HG03575 (cell line): ENCODE measurements around the gene MOV10L1.
"Not testable (repeated sequence)": the region's sequence is repeated elsewhere in the genome, so short reads cannot be mapped to it uniquely, and the experiment has no call there.

Source experiments
- ATAC-seq: cut with Tn5 transposase; IDR thresholded peaks from one replicate; pipeline ENCODE4 v1.9.1; 2021; ENCODE audit not compliant: unreplicated experiment, insufficient number of reproducible peaks, low FRiP score; ENCODE audit errors: extremely low read depth

The MOV10L1 gene

DNA sequence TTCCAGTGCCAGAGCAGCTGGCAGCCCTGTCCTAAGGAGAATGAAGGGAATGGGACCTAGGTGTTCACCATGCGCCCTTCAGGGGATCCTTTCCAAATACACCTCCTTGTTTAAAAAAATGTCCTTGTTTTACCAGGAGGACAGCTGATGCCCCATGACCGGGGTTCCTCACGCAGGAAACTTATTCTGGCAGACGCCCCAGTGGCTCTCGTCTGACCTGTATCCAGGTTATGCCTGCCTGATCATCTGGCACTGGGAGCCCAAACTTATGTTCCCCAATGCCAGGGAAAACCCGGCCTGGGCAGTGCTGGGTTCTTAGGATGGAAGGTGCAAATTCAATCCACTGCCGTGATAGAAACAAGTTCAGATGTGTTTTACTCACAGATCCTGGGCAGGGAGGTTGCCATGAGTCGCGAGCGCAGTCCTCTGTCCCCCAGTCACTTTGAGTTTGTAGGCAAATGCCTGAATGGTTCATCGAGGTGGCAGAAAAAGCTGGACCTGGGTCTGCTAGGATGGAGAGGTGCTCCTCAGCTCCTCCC, 31.5 kb downstream of the MOV10L1 start:
- no peak for ATAC-seq

- ATAC-seq: no peak
Observed at GRCh38 chr22:50123119-50123518, 33.3 kb downstream of the MOV10L1 start.

DNA sequence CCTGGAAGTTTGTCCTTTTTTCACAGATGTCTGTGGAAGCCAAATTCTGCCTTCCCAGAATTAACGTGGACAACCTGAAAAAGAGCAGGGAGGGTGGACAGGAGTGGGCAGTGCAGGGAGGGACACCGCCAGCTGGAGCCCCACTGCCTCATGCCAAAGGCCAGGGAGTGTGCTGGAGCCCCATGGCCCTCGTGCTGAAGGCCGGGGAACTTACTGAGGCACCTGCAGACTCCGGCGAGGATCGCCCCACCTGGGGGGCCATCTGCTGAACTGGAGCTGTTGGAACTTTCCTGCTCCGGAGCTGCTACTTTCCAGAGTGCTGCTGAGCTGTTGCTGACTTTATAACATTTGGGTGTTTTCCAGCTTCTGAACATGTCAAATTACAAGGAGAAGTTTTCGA, 35.2 kb downstream of the MOV10L1 start:
- no peak for ATAC-seq

DNA sequence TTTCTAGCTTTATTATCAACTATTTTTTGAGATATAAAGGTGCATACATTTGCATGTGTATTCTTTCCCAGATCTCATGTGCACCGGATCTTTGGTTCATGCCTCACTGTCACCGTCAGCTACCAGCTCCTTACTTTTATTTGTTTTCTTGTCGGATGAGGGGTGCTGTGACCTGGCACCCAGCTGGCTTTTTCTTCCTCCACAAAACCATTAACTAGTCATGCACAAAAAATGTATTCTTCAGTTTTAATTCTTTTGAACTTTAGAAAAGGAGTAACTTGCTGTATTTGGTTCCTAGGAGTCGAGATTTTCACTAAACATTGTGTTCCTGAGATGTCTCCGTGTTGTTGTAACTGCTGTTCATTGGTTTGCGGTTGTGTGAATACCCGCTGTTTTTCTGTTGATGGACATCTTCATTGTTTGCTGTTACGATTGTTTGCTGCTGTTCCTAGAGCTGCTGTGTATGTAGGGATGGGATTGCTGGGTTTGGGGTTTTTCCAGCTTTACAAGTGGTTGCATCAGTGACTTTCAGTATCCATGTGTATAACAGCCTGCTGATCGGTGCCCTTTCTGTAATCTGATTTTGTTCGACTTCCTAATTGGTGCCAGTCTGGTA, 39.4 kb downstream of the MOV10L1 start:
- ATAC-seq: no peak

GRCh38 chr22:50131894-50132293, 42.1 kb downstream of the MOV10L1 start:
- no peak for ATAC-seq

DNA sequence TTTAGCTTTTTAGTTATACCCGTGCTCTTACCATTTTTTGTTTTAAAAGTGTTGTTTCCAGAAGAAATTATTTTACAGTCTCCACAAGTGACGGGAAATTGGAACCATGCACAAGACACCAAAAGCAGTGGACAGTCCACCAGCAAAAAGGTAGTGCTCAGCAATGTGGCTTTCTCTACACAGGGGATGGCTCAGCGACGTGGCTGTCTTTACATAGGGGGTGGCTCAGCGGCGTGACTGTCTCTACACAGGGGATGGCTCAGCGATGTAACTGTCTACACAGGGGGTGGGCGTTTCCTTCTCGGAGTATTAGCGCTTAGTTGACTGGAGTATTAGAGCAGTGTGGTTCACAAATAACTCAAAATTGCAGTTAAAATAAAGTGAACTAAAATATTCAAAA, 44.7 kb downstream of the MOV10L1 start:
- ATAC-seq: no peak

DNA sequence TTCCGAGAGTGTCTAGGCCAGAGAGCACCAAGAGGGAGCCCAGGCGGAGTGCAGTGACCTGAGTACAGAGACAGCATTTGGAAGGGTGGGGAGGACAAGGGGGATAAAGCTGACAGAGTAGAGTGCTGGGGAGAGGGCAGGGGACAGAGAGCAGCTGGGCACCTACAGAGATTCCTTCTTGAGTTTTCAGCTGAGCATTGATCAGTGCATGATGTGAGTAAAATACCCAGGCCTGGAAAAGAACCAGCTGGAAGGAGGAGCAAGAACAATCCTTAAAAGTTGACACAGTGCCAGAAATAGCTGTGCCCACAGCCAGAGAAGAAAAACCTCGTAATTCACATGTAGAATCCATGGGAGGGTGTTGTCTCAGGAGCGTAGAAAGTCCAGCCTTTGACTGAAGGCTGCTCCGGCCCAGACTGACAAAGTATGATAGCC, 46.8 kb downstream of the MOV10L1 start:
- no peak for ATAC-seq

DNA sequence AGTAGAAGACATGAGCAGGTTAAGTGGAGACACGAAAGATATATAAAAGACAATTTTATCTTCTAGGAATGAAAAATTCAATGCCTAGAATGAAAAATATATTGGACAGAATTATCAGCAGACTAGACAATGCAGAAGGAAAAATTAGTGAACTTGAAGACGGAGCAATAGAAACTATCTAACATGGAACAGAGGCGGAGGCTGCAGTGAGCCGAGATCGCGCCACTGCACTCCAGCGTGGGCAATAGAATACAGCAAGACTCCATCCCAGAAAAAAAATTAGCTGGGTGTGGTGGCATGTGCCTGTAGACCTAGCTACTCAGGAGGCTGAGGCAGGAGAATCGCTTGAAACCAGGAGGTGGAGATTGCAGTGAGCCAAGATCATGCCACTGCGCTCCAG, 47.5 kb downstream of the MOV10L1 start:
- not testable (repeated sequence) for ATAC-seq

GRCh38 chr22:50138041-50138440, 48.2 kb downstream of the MOV10L1 start:
- no peak for ATAC-seq

GRCh38 chr22:50138988-50139387, 49.2 kb downstream of the MOV10L1 start:
- no peak for ATAC-seq

DNA sequence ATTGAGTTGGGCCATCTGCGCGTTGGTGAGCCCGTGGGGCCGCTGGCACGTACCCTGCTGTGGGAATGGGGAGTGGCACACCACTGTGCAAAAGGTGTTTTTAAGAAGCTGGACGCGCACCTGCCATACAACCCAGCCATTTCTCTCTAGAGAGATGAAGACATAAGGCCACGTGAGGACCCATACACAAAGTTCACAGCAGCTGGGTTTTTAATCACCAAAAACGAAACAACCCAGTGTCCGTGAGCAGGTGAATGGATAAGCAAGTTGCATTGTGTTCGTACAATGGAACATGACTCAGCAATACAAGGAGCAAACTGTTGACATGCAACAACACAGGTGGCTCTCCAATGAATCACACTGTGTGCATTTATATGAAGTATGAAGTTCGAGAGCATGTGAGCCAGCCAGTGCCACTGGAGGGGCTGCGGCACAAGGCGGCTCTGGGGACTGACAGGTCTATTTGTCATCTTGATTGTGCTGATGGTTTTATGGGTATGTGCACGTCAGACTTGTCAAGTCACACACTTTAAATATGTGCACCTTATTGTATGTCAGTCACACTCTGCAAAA, 50.1 kb downstream of the MOV10L1 start:
- ATAC-seq: no peak

GRCh38 chr22:50140615-50141014, 50.8 kb downstream of the MOV10L1 start:
- no peak for ATAC-seq

DNA sequence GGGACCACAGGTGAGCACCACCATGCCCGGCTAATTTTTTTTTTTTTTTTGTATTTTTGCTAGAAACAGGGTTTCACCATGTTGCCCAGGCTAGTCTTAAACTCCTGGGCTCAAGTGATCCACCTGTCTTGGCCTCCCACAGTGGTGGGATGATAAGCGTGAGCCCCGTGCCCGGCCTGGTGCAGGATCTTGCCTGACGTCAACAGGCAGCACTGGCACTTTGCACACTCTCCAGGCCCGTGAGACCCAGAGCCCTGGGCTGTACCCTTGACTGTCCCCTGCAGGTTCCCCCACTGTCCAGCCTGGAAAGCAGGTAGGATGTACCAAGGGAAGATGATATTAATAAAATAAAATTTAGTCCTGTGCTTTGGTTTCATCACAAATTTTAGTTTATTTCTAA, 51.7 kb downstream of the MOV10L1 start:
- no peak for ATAC-seq

- no peak for ATAC-seq
Observed at GRCh38 chr22:50141891-50142363, 52.1 kb downstream of the MOV10L1 start.

DNA sequence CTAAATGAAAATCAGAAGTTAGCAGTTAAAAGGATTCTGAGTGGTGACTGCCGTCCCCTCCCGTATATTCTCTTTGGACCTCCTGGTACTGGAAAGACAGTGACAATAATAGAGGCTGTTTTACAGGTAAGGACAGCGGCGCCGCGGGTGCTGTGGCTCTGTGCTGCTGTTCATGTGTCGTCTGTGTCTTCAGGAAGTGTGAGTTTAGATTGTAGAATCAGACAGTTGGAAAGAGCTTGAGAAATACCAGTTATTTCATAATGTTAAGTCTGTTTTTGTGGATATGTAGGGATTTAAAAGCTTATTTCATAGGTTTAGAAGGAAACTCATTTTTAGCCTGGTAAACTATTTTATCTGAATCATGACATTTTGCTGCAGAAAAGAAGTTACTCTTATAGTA, 53.3 kb downstream of the MOV10L1 start:
- ATAC-seq: no peak

DNA sequence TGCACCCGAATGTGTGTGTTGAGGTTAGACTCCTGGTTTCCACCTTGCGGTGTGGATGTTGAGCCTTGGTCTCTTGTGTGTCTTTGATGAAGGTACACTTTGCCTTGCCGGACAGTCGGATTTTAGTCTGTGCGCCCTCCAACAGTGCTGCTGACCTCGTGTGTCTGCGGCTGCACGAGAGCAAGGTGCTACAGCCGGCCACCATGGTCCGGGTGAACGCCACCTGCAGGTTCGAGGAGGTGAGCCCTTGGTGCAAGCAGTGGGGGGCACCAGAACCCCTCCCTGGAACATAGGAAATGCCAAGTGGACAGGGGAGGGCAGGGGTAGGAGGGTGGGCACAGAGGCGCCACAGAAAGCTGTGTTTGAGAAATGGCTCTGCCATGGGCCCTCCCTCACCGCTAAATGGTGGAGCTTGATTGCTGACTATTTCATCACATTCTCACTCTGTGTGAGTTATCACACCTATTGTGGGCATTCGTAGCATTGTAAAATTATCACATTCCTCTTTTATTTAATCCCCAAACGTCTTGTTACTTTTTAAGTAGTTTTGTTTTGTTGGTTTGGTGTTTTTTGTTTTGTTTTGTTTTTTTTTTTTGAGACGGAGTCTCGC, 54.3 kb downstream of the MOV10L1 start:
- no peak for ATAC-seq

DNA sequence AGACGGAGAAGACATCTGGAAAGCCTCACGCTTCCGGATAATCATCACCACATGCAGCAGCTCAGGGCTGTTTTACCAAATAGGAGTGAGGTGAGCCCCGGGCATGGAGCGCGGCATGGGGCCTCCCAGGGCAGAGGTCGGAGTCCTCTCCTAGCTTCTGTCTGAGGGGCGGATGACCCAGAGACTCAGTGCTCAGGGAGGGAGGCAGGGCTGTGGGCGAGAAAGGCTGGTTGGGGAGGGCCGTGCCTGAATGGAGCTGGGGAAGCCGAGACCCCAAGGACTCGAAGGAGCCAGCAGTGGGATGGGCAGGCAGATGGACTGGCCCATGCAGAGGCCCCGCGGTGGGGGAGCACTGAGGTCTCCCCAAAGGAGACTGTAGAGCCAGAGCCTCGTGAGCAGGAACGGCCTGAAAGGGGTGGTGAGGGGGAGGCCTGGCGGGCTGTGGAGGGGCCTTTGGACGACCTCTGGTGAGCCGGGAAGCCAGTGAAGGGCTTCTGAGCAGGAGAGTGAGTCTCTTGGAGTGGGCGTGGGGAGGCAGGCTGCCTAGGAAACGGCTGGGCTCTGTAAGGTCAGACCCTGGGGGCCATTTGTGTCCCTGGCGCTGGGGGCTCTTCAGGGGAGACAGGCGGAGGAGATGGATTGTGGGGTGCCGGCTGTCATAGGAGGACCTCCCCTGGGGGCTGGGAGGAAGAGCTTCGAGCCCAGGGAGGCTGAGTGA, 56.1 kb downstream of the MOV10L1 start:
- no peak for ATAC-seq

GRCh38 chr22:50146439-50147238, 56.8 kb downstream of the MOV10L1 start:
- no peak for ATAC-seq
